Measurements from ENCODE around the gene PEAR1.

PEAR1 gene

GRCh38 chr1:156943756-156944155 is 50.2 kb downstream of the PEAR1 start:
- no peak for DNase-seq

- no peak for DNase-seq
Measured at GRCh38 chr1:156944268-156944667, 50.8 kb downstream of the PEAR1 start.

DNA sequence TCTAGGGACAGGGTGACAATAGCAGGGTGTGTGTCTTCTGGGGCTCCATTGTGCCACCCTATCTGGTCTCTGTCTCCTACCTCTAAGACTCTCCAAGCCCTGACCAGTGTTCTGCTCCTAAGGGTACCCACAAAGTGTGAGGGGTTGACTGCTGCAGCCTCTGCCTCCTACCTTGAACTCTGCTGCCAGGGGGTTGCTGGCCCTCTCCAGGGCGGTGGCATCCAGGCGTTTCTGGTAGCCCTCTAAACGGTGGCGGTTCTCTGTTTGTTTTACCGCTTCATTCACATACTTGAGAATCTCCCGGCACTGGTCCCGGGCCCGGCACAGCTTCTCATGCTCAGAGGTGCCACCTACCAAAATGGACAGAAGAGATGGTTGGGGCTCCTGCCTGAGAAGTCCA is 51.3 kb downstream of the PEAR1 start:
- no peak for DNase-seq

GRCh38 chr1:156945881-156946661 is 52.6 kb downstream of the PEAR1 start:
- DNase-seq, result peak; percentile 78

- no peak for DNase-seq
Measured at GRCh38 chr1:156947127-156947526, 53.6 kb downstream of the PEAR1 start.

GRCh38 chr1:156947818-156948525 is 54.5 kb downstream of the PEAR1 start:
- no peak for DNase-seq

DNA sequence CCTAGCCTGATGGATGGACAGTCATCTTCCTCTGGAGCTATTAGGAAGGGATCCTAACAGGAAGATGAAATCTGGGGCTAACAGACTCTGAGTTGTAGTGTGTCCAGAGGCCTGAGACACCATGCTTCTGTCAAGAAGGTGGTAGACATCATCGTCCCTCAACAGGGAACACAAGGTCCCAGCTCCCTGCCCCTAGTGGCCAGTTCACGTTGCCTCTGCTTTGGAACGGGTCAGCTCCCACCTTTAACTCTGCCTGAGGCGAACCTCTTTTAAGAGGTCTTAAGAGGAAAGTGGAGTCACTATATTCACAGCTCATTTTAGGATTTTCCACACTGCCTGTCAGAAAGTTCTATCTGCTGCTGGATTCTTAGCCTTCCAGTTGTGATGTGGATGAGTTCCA is 55.2 kb downstream of the PEAR1 start:
- DNase-seq, result no peak

- DNase-seq, result no peak
Measured at GRCh38 chr1:156949127-156949526, 55.6 kb downstream of the PEAR1 start.

- DNase-seq, result no peak
Measured at GRCh38 chr1:156951371-156951770, 57.9 kb downstream of the PEAR1 start.

DNA sequence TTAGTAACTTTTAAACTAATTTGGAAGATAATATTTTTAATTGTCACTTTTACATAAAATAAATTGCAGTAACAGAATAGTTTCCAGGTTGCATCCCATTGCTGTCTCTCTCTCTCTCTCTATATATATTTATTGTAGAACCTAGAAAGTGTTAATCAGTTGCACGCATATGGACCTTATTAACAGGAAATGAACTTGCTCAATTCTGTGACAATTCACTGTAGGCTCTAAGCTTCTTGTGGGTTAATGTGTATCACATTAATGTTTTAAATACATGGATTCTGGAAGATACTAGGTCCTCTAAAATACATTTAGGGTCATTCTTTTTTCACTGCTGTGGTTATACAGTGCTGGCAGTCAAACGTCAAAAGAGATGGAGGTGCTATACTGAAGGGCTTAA is 60.1 kb downstream of the PEAR1 start:
- DNase-seq, result no peak

GRCh38 chr1:156956333-156956732 is 62.8 kb downstream of the PEAR1 start:
- no peak for DNase-seq

GRCh38 chr1:156957634-156958033 is 64.1 kb downstream of the PEAR1 start:
- no peak for DNase-seq

GRCh38 chr1:156958247-156958714 is 64.8 kb downstream of the PEAR1 start:
- DNase-seq, result no peak

- peak; percentile 65 for DNase-seq
Measured at GRCh38 chr1:156959414-156959813, 65.9 kb downstream of the PEAR1 start.

- no peak for DNase-seq
Measured at GRCh38 chr1:156959925-156960324, 66.4 kb downstream of the PEAR1 start.

DNA sequence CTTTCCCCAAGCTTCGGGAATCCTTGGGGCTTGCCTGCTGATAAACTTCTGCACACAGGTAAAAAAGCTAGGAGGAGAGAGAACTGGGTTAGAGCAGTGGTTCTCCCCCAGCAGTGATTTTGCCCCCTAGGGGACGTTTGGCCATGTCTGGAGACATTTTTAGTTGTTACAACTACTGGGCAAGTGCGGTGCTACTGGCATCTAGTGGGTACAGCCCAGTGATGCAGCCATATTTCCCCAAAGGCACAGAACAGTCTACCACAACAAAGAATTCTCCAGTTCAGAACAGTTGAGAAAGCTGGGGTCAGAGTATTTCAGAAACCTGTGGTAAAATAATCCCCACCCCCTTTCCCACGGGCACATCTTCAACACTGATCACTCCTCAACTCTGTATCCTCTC is 68.2 kb downstream of the PEAR1 start:
- peak; percentile 19 for DNase-seq

DNA sequence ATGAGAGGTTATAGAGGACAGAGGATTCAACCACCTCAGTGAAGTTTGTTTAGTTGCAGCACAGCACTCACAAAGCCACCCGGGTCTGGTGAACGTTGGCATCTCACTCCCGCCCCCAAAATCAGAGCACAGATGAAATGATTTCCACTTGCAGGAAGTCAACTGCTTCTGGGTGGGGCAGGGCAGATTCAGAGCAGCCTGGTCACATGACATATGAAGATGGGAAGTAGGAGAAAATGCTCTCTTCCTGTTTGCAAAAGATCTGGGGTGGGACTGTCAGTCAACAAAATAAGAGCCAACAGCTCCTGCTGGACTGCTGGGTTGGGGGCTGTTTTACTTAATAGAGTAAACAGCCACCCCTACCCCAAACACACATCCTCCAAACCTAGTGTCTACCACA is 70.1 kb downstream of the PEAR1 start:
- DNase-seq, result peak; percentile 62

DNA sequence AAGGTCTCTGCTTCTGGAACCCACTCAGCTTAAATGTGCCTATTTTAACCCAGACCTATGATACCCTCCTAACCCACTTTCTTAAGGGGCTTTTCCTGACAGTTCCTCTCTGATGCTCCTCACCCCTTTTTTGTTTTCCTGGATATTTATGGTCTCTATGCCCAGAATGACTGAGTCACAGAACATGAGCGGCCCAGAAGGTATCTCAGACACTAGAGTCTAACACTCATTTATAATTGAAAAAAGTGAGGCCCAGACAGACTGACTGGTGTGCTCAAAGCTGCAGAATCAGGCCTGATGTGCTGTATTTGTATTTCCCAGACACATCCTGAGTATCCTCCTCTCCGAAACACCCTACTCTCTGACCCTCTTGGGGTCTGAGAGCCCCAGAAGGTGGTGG is 70.9 kb downstream of the PEAR1 start:
- DNase-seq, result no peak
